OCI-LY3 (cell line): ENCODE data around the gene DLGAP4.

Experiments
- EZH2phosphoT487 ChIP-seq: fragments of 200-600 bp; shearing (Covaris generic); IDR thresholded peaks from 2 replicates; pipeline ENCODE4 v1.6.1; 2018; ENCODE audit warnings: antibody characterized with exemption, mixed run types, low read depth
- TF ChIP-seq, protein P1 (sequence below): fragments of 200-600, 300-600 bp; sonication (generic); IDR thresholded peaks from 2 replicates; pipeline ENCODE4 v1.5.1; 2014; ENCODE audit warnings: antibody characterized with exemption, low read length, low read depth

DNA sequence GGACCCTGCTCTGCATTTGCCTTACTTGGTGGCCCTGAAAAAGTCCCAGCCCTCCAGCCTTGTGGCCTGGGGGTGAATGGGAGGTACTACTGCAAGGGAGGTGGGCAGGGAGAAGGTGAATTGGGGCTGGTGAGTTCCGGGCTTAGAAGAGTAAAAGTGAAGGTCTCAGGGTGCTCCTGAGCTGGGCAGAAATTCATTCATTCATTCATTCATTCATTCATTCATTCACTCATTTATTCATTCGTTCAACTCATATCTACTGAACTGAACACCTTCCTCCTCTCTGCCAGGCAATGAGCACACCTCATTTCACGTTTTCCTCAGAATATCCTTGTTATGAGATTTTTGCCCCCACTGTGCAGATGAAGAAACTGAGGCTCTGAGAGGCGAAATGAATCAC is 6.7 kb upstream of the DLGAP4 start:
- TF ChIP-seq, protein P1, sequence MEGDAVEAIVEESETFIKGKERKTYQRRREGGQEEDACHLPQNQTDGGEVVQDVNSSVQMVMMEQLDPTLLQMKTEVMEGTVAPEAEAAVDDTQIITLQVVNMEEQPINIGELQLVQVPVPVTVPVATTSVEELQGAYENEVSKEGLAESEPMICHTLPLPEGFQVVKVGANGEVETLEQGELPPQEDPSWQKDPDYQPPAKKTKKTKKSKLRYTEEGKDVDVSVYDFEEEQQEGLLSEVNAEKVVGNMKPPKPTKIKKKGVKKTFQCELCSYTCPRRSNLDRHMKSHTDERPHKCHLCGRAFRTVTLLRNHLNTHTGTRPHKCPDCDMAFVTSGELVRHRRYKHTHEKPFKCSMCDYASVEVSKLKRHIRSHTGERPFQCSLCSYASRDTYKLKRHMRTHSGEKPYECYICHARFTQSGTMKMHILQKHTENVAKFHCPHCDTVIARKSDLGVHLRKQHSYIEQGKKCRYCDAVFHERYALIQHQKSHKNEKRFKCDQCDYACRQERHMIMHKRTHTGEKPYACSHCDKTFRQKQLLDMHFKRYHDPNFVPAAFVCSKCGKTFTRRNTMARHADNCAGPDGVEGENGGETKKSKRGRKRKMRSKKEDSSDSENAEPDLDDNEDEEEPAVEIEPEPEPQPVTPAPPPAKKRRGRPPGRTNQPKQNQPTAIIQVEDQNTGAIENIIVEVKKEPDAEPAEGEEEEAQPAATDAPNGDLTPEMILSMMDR: no peak
- TF ChIP-seq EZH2phosphoT487: no peak
